HEK293 (cell line): ENCODE data around the gene SNCAIP.

ENCODE experiments used
- KLF1 ChIP-seq: fragments of 450-650 bp; formaldehyde crosslinking; IDR thresholded peaks from 2 replicates; pipeline ENCODE4 v1.5.1; 2016; ENCODE audit warnings: missing biosample characterization, missing genetic modification characterization
- KLF7 ChIP-seq: fragments of 450-650 bp; formaldehyde crosslinking; IDR thresholded peaks from 2 replicates; pipeline ENCODE4 v1.5.1; 2016; ENCODE audit warnings: missing biosample characterization, missing genetic modification characterization, borderline replicate concordance
- YY1 ChIP-seq: fragments of 450-650 bp; formaldehyde crosslinking; IDR thresholded peaks from 2 replicates; pipeline ENCODE4 v1.5.1; 2018; ENCODE audit warnings: missing biosample characterization, missing genetic modification characterization
- ZBTB7A ChIP-seq: fragments of 450-650 bp; formaldehyde crosslinking; IDR thresholded peaks from 2 replicates; pipeline ENCODE4 v1.5.1; 2016; ENCODE audit warnings: low read depth, missing biosample characterization, missing genetic modification characterization
- ZNF146 ChIP-seq: fragments of 450-650 bp; formaldehyde crosslinking; IDR thresholded peaks from 2 replicates; pipeline ENCODE4 v1.5.1; 2016; ENCODE audit warnings: missing biosample characterization, missing genetic modification characterization
- ZNF2 ChIP-seq: fragments of 450-650 bp; formaldehyde crosslinking; IDR thresholded peaks from 2 replicates; pipeline ENCODE4 v1.5.1; 2016; ENCODE audit warnings: missing biosample characterization, missing genetic modification characterization
- ZNF624 ChIP-seq: fragments of 450-650 bp; formaldehyde crosslinking; IDR thresholded peaks from 2 replicates; pipeline ENCODE4 v1.5.1; 2017; ENCODE audit warnings: missing biosample characterization, missing genetic modification characterization
- ZNF776 ChIP-seq: fragments of 450-650 bp; formaldehyde crosslinking; IDR thresholded peaks from 2 replicates; pipeline ENCODE4 v1.5.0; 2017; ENCODE audit warnings: missing biosample characterization, missing genetic modification characterization, borderline replicate concordance
- TF ChIP-seq, protein P1 (sequence below): fragments of 450-650 bp; formaldehyde crosslinking; IDR thresholded peaks from 2 replicates; pipeline ENCODE4 v1.5.1; 2016; ENCODE audit warnings: missing biosample characterization, missing genetic modification characterization
- TF ChIP-seq, protein P2 (sequence below): fragments of 450-650 bp; formaldehyde crosslinking; IDR thresholded peaks from 2 replicates; pipeline ENCODE4 v1.5.1; 2016; ENCODE audit warnings: missing biosample characterization, missing genetic modification characterization
- TF ChIP-seq, protein P3 (sequence below): fragments of 450-650 bp; formaldehyde crosslinking; IDR thresholded peaks from 2 replicates; pipeline ENCODE4 v1.5.1; 2017; ENCODE audit warnings: missing biosample characterization, missing genetic modification characterization

DNA sequence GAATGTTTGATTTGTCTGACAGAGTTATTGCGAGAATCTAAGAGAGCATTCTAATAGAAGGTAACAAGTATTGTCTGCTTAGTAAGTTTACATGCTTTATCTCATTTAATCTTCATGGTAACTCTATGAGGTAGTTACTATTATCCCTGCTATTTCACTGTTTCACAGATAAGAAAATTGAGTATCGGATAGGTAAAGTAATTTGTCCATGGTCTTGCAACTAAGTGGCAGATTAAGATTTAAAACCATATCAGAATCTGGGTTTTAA lies 118.2 kb downstream of the SNCAIP start:
- TF ChIP-seq ZNF776 (tag by site-specific recombination) (no peak), KLF7 (no peak), ZBTB7A (tag by site-specific recombination) (no peak), ZNF624 (tag by site-specific recombination) (no peak), KLF1 (no peak), YY1 (no peak), ZNF2 (tag by site-specific recombination) (no peak), ZNF146 (tag by site-specific recombination) (no peak)
- TF ChIP-seq, protein P1, sequence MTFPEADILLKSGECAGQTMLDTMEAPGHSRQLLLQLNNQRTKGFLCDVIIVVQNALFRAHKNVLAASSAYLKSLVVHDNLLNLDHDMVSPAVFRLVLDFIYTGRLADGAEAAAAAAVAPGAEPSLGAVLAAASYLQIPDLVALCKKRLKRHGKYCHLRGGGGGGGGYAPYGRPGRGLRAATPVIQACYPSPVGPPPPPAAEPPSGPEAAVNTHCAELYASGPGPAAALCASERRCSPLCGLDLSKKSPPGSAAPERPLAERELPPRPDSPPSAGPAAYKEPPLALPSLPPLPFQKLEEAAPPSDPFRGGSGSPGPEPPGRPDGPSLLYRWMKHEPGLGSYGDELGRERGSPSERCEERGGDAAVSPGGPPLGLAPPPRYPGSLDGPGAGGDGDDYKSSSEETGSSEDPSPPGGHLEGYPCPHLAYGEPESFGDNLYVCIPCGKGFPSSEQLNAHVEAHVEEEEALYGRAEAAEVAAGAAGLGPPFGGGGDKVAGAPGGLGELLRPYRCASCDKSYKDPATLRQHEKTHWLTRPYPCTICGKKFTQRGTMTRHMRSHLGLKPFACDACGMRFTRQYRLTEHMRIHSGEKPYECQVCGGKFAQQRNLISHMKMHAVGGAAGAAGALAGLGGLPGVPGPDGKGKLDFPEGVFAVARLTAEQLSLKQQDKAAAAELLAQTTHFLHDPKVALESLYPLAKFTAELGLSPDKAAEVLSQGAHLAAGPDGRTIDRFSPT (tag by site-specific recombination) = no peak
- TF ChIP-seq, protein P2, sequence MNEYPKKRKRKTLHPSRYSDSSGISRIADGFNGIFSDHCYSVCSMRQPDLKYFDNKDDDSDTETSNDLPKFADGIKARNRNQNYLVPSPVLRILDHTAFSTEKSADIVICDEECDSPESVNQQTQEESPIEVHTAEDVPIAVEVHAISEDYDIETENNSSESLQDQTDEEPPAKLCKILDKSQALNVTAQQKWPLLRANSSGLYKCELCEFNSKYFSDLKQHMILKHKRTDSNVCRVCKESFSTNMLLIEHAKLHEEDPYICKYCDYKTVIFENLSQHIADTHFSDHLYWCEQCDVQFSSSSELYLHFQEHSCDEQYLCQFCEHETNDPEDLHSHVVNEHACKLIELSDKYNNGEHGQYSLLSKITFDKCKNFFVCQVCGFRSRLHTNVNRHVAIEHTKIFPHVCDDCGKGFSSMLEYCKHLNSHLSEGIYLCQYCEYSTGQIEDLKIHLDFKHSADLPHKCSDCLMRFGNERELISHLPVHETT = no peak
- TF ChIP-seq, protein P3, sequence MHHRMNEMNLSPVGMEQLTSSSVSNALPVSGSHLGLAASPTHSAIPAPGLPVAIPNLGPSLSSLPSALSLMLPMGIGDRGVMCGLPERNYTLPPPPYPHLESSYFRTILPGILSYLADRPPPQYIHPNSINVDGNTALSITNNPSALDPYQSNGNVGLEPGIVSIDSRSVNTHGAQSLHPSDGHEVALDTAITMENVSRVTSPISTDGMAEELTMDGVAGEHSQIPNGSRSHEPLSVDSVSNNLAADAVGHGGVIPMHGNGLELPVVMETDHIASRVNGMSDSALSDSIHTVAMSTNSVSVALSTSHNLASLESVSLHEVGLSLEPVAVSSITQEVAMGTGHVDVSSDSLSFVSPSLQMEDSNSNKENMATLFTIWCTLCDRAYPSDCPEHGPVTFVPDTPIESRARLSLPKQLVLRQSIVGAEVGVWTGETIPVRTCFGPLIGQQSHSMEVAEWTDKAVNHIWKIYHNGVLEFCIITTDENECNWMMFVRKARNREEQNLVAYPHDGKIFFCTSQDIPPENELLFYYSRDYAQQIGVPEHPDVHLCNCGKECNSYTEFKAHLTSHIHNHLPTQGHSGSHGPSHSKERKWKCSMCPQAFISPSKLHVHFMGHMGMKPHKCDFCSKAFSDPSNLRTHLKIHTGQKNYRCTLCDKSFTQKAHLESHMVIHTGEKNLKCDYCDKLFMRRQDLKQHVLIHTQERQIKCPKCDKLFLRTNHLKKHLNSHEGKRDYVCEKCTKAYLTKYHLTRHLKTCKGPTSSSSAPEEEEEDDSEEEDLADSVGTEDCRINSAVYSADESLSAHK (tag by site-specific recombination) = no peak
